ENCODE measurements around the gene LRRC4B.

Gene LRRC4B

GRCh38 chr19:50506700-50507099 is 61.5 kb downstream of the LRRC4B start:
- no peak overlapping the region for H3K4me3 ChIP-seq (ENCODE audit: low read depth, low read length)
- no peak for DNase-seq (ENCODE audit: low read depth)
- in situ Hi-C loops (cut with HindIII; ENCODE audit: low sequenced_read_pairs), result no loop called here
- TF ChIP-seq, protein P1, sequence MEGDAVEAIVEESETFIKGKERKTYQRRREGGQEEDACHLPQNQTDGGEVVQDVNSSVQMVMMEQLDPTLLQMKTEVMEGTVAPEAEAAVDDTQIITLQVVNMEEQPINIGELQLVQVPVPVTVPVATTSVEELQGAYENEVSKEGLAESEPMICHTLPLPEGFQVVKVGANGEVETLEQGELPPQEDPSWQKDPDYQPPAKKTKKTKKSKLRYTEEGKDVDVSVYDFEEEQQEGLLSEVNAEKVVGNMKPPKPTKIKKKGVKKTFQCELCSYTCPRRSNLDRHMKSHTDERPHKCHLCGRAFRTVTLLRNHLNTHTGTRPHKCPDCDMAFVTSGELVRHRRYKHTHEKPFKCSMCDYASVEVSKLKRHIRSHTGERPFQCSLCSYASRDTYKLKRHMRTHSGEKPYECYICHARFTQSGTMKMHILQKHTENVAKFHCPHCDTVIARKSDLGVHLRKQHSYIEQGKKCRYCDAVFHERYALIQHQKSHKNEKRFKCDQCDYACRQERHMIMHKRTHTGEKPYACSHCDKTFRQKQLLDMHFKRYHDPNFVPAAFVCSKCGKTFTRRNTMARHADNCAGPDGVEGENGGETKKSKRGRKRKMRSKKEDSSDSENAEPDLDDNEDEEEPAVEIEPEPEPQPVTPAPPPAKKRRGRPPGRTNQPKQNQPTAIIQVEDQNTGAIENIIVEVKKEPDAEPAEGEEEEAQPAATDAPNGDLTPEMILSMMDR (IDR thresholded peaks at IDR 0.05; ENCODE audit: low read depth, low read length, missing control alignments), result no peak

DNA sequence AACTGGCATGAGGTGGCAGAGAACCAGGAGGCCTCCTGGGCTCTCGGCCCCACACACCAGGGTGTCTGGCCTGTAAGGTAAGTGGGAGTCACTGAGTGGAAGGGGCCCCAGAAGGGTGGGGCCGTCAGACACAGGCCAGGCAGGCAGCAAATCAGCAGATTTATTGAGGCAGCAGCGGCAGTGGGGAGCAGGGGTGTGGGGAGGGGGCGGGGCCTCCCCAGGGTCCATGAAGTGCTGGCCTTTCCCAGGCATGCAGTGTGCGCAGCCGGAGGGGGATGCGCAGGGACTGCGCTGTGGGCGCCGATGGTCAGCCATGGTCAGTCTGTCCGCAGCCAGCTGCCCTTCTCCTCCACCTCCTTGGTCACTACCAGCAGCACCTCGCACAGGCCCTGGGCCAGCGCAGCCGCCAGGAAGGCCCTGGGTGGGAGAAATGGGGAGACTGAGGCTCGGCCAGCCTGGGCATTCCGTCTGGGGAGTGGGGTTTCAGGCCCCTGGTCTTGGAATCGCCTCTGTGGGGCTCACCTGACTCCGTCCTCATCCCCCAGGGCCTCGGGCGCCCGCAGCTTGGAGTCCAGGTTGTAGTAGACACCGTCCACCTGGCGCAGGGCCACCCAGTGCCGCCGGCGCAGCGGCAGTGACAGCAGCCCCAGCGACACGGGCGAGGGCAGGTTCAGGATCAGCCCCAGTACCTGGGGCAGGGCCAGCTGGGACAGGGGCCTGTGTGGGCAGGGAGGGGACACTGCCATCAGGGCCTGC is 62.2 kb downstream of the LRRC4B start:
- H3K4me3 ChIP-seq (ENCODE audit: low read depth, low read length), result no peak overlapping the region
- in situ Hi-C loops (cut with HindIII; ENCODE audit: low sequenced_read_pairs), result no loop called here

DNA sequence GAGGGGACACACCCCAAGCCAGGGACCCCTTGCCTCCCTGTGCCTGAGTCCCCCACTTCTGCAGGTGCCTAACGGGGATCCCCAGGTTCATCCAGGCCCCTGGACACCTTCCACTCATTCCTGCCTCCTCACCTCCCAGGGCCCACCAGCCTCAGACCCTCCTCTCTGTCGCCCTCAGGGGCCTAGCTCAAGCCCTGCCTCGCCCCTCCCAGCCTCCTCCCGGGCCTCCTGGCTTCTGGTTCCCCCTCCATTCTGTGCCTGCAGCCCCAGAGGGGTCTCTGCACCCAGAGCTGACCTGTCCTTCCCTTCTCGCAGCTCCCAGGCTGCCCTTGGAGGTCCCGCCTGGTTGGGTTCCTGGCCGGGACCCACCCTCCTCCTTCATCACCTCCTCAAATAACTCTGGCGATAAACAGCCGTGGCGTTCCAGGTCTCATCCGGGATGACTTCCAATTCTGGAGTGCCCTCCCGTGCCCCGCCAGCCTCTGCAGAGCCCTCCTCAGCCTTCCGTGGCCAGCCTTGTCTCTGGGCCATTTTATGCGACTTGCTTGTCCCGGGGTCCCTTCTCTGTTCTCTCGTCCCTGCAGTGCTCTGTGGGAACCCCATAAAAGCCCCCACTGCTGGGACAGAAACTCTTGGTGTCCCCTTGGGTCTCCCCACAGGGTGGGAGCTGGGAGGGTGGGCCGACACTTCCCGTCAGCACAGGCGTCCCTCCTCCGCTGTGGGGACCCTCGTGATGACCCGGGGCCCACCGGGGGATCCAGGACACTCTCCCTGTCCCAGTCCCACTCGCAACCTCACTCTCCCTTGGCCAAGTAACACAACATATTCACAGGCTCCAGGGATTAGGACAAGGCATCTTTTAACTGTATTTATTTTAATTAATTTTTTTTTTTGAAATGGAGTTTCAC is 66.4 kb downstream of the LRRC4B start:
- no peak overlapping the region for H3K4me3 ChIP-seq (ENCODE audit: low read depth, low read length)
- DNase-seq (ENCODE audit: low read depth), result no peak
- TF ChIP-seq, protein P1 (IDR thresholded peaks at IDR 0.05; ENCODE audit: low read depth, low read length, missing control alignments), result no peak
- in situ Hi-C loops (cut with HindIII; ENCODE audit: low sequenced_read_pairs), result no loop called here

More for the DNA sequence above, 62.2 kb downstream of the LRRC4B start:
- TF ChIP-seq, protein P1 (IDR thresholded peaks at IDR 0.05; ENCODE audit: low read depth, low read length, missing control alignments), result no peak
- no peak for DNase-seq (ENCODE audit: low read depth)

GRCh38 chr19:50501186-50501567 is 67.1 kb downstream of the LRRC4B start:
- no peak overlapping the region for H3K4me3 ChIP-seq (ENCODE audit: low read depth, low read length)
- TF ChIP-seq, protein P1 (IDR thresholded peaks at IDR 0.05; ENCODE audit: low read depth, low read length, missing control alignments), result no peak
- in situ Hi-C loops (cut with HindIII; ENCODE audit: low sequenced_read_pairs), result no loop called here
- no peak for DNase-seq (ENCODE audit: low read depth)

GRCh38 chr19:50500753-50501151 is 67.5 kb downstream of the LRRC4B start:
- H3K4me3 ChIP-seq (ENCODE audit: low read depth, low read length), result no peak overlapping the region
- DNase-seq (ENCODE audit: low read depth), result no peak
- in situ Hi-C loops (cut with HindIII; ENCODE audit: low sequenced_read_pairs), result no loop called here
- TF ChIP-seq, protein P1 (IDR thresholded peaks at IDR 0.05; ENCODE audit: low read depth, low read length, missing control alignments), result no peak

- in situ Hi-C loops (cut with HindIII; ENCODE audit: low sequenced_read_pairs), result no loop called here
- no peak for DNase-seq (ENCODE audit: low read depth)
- H3K4me3 ChIP-seq (ENCODE audit: low read depth, low read length), result no peak overlapping the region
- TF ChIP-seq, protein P1 (IDR thresholded peaks at IDR 0.05; ENCODE audit: low read depth, low read length, missing control alignments), result peak; percentile 11
These were observed 68.0 kb downstream of the LRRC4B start for GRCh38 chr19:50500060-50500752.
